OCI-LY3 (cell line): ENCODE measurements around the gene OPHN1.

Experiments used
- CTCF ChIP-seq: fragments of 200-600, 300-600 bp; sonication (generic); IDR thresholded peaks from 2 replicates; pipeline ENCODE4 v1.5.1; 2014; ENCODE audit warnings: antibody characterized with exemption, low read length, low read depth
- EZH2phosphoT487 ChIP-seq: fragments of 200-600 bp; shearing (Covaris generic); IDR thresholded peaks from 2 replicates; pipeline ENCODE4 v1.6.1; 2018; ENCODE audit warnings: antibody characterized with exemption, mixed run types, low read depth

- no peak for TF ChIP-seq CTCF
- no peak for TF ChIP-seq EZH2phosphoT487
Measured at GRCh38 chrX:68288127-68288526, 145.2 kb downstream of the OPHN1 start.
